Renal cortex interstitium (tissue), 11 donors: ENCODE results near the gene THAP12. TPM values are rescaled to one million over a fixed set of nuclear protein-coding genes. Genes with fewer than 3 reads are reported as not detected.

Experiments used
- DNase-seq, 11 donors: peaks; one replicate each; pipeline ENCODE4 v3.0.0-alpha.2; 2013; ENCODE audit warnings: low read depth in 9 of 11, low spot score in 4 of 11; ENCODE audit errors: extremely low read depth in 1 of 11
- polyA plus RNA-seq, 3 donors: library from polyadenylated mRNA; unstranded; fragments of 120-200 nt; gene quantifications; one replicate each; pipeline ENCODE4 v1.2.1, GENCODE V29; 2013; ENCODE audit not compliant: insufficient read length in 3 of 3

The THAP12 gene
- polyA plus RNA-seq, 3 donors: 70.2 to 91.9 (median 79.1) TPM

- DNase-seq: no peak
Measured at GRCh38 chr11:76391811-76392475, 11.0 kb upstream of the THAP12 start.

- DNase-seq: no peak
Measured at GRCh38 chr11:76391021-76391420, 10.1 kb upstream of the THAP12 start.

- no peak for DNase-seq
Measured at GRCh38 chr11:76388408-76388807, 7.5 kb upstream of the THAP12 start.

GRCh38 chr11:76385903-76386302, 5.0 kb upstream of the THAP12 start:
- DNase-seq: peak in 2 of 11 donors; percentile 22 to 49

GRCh38 chr11:76382209-76382608, 1.3 kb upstream of the THAP12 start:
- no peak for DNase-seq

- DNase-seq: peak in 5 of 11 donors; percentile 9 to 37 (median 18)
Measured at GRCh38 chr11:76380159-76380976, 564 bp downstream of the THAP12 start.

- no peak for DNase-seq
Measured at GRCh38 chr11:76379807-76380158, 1.1 kb downstream of the THAP12 start.

- no peak for DNase-seq
Measured at GRCh38 chr11:76376746-76377558, 4.0 kb downstream of the THAP12 start.

GRCh38 chr11:76371170-76371569, 9.8 kb downstream of the THAP12 start:
- no peak for DNase-seq

GRCh38 chr11:76369406-76369805, 11.5 kb downstream of the THAP12 start:
- DNase-seq: no peak

GRCh38 chr11:76368490-76368889, 12.4 kb downstream of the THAP12 start:
- no peak for DNase-seq

GRCh38 chr11:76365038-76365679, 15.8 kb downstream of the THAP12 start:
- DNase-seq: no peak

- no peak for DNase-seq
Measured at GRCh38 chr11:76362716-76363115, 18.2 kb downstream of the THAP12 start.

- no peak for DNase-seq
Measured at GRCh38 chr11:76361776-76362175, 19.2 kb downstream of the THAP12 start.

GRCh38 chr11:76361374-76361773, 19.6 kb downstream of the THAP12 start:
- DNase-seq: no peak

GRCh38 chr11:76355172-76355571, 25.8 kb downstream of the THAP12 start:
- DNase-seq: no peak

- DNase-seq: no peak
Measured at GRCh38 chr11:76348348-76348747, 32.6 kb downstream of the THAP12 start.

GRCh38 chr11:76347466-76347865, 33.5 kb downstream of the THAP12 start:
- no peak for DNase-seq

GRCh38 chr11:76339221-76339620, 41.7 kb downstream of the THAP12 start:
- DNase-seq: peak in 1 of 11 donors; percentile 58
